Measurements from ENCODE around the gene TWIST2. TPM values are rescaled to one million over a fixed set of nuclear protein-coding genes. Genes with fewer than 3 reads are reported as not detected.

TWIST2 gene
- total RNA-seq, 3 donors from 2014 or later: 38.2 to 200 (median 178) TPM

GRCh38 chr2:238894950-238895298, 47.0 kb downstream of the TWIST2 start:
- DNase-seq (ENCODE audit: low spot score in 2 of 2): no peak
- no peaks in the 10 kb centered on the region for H3K27me3 ChIP-seq
- H3K4me1 ChIP-seq: peaks cover 0 to 3% of the 10 kb centered on the region in 2 donors
- TF ChIP-seq CTCF (IDR thresholded peaks at IDR 0.05) (no peak), POLR2A (IDR thresholded peaks at IDR 0.05) (no peak), POLR2AphosphoS5 (IDR thresholded peaks at IDR 0.05) (no peak)
- H3K9me3 ChIP-seq: no peaks in the 10 kb centered on the region
- peak overlapping the region in 1 of 2 donors; percentile 76 for H3K27ac ChIP-seq
- peak overlapping the region in 1 of 3 donors; percentile 41 for H3K4me3 ChIP-seq
- H3K36me3 ChIP-seq: no peaks in the 10 kb centered on the region
- intact Hi-C loops (cut with DNase I; ENCODE audit: low total_unique reads): no loop called here

- Histone ChIP-seq H3K27ac (peak overlapping the region in 1 of 2 donors; percentile 76), H3K27me3 (no peaks in the 10 kb centered on the region), H3K4me3 (peak overlapping the region in 1 of 3 donors; percentile 41), H3K4me1 (peaks cover 0 to 3% of the 10 kb centered on the region in 2 donors), H3K36me3 (no peaks in the 10 kb centered on the region), H3K9me3 (no peaks in the 10 kb centered on the region)
- DNase-seq (ENCODE audit: low spot score in 2 of 2): no peak
- intact Hi-C loops (cut with DNase I; ENCODE audit: low total_unique reads): no loop called here
- TF ChIP-seq POLR2A (IDR thresholded peaks at IDR 0.05) (no peak), CTCF (IDR thresholded peaks at IDR 0.05) (no peak), POLR2AphosphoS5 (IDR thresholded peaks at IDR 0.05) (no peak)
Measured at GRCh38 chr2:238895361-238895882, 47.5 kb downstream of the TWIST2 start.

GRCh38 chr2:238895891-238896600, 48.2 kb downstream of the TWIST2 start:
- TF ChIP-seq POLR2A (IDR thresholded peaks at IDR 0.05): no peak
- no peak for TF ChIP-seq CTCF (IDR thresholded peaks at IDR 0.05)
- TF ChIP-seq POLR2AphosphoS5 (IDR thresholded peaks at IDR 0.05): peak in 1 of 3 donors; percentile 39
- Histone ChIP-seq H3K27ac (peak overlapping the region; percentile 42 to 76), H3K36me3 (no peaks in the 10 kb centered on the region), H3K9me3 (no peaks in the 10 kb centered on the region), H3K27me3 (no peaks in the 10 kb centered on the region), H3K4me3 (peak overlapping the region in 1 of 3 donors; percentile 41), H3K4me1 (peaks cover 0 to 3% of the 10 kb centered on the region in 2 donors)
- DNase-seq (ENCODE audit: low spot score in 2 of 2): peak in 1 of 2 donors; percentile 27
- intact Hi-C loops (cut with DNase I; ENCODE audit: low total_unique reads): no loop called here

- Histone ChIP-seq H3K9me3 (no peaks in the 10 kb centered on the region), H3K27me3 (no peaks in the 10 kb centered on the region), H3K4me3 (no peak overlapping the region), H3K4me1 (peaks cover 0 to 3% of the 10 kb centered on the region in 2 donors), H3K27ac (peak overlapping the region; percentile 42 to 72), H3K36me3 (no peaks in the 10 kb centered on the region)
- DNase-seq (ENCODE audit: low spot score in 2 of 2): no peak
- TF ChIP-seq POLR2A (IDR thresholded peaks at IDR 0.05) (no peak), POLR2AphosphoS5 (IDR thresholded peaks at IDR 0.05) (no peak), CTCF (IDR thresholded peaks at IDR 0.05) (no peak)
- intact Hi-C loops (cut with DNase I; ENCODE audit: low total_unique reads): no loop called here
Measured at GRCh38 chr2:238896641-238897040, 48.8 kb downstream of the TWIST2 start.

- Histone ChIP-seq H3K27ac (peak overlapping the region in 1 of 2 donors; percentile 72), H3K27me3 (no peaks in the 10 kb centered on the region), H3K4me1 (peaks cover 0 to 3% of the 10 kb centered on the region in 2 donors), H3K4me3 (no peak overlapping the region), H3K9me3 (no peaks in the 10 kb centered on the region), H3K36me3 (no peaks in the 10 kb centered on the region)
- no peak for DNase-seq (ENCODE audit: low spot score in 2 of 2)
- intact Hi-C loops (cut with DNase I; ENCODE audit: low total_unique reads): no loop called here
- TF ChIP-seq POLR2A (IDR thresholded peaks at IDR 0.05): no peak
- no peak for TF ChIP-seq CTCF (IDR thresholded peaks at IDR 0.05)
- no peak for TF ChIP-seq POLR2AphosphoS5 (IDR thresholded peaks at IDR 0.05)
Measured at GRCh38 chr2:238897122-238897880, 49.4 kb downstream of the TWIST2 start.

Measured in breast epithelium (tissue), 4 donors.